OCI-LY7 (cell line): ENCODE data around the gene MON1A.

Experiments
- EZH2phosphoT487 ChIP-seq: fragments of 200-600 bp; sonication (generic); IDR thresholded peaks from 2 replicates; pipeline ENCODE4 v1.6.1; 2018; ENCODE audit warnings: low read depth, borderline replicate concordance, mild to moderate bottlenecking, mixed run types, antibody characterized with exemption, low read length, moderate library complexity, mixed read lengths
- TF ChIP-seq, protein P1 (sequence below): fragments of 200-600 bp; sonication (generic); conservative IDR thresholded peaks from 2 replicates; pipeline ENCODE4 v1.5.1; 2014; ENCODE audit warnings: mild to moderate bottlenecking, antibody characterized with exemption, low read length, moderate library complexity, mixed read lengths

- TF ChIP-seq, protein P1, sequence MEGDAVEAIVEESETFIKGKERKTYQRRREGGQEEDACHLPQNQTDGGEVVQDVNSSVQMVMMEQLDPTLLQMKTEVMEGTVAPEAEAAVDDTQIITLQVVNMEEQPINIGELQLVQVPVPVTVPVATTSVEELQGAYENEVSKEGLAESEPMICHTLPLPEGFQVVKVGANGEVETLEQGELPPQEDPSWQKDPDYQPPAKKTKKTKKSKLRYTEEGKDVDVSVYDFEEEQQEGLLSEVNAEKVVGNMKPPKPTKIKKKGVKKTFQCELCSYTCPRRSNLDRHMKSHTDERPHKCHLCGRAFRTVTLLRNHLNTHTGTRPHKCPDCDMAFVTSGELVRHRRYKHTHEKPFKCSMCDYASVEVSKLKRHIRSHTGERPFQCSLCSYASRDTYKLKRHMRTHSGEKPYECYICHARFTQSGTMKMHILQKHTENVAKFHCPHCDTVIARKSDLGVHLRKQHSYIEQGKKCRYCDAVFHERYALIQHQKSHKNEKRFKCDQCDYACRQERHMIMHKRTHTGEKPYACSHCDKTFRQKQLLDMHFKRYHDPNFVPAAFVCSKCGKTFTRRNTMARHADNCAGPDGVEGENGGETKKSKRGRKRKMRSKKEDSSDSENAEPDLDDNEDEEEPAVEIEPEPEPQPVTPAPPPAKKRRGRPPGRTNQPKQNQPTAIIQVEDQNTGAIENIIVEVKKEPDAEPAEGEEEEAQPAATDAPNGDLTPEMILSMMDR, result no peak
- TF ChIP-seq EZH2phosphoT487, result no peak
Measured at GRCh38 chr3:49976942-49977341, 47.3 kb upstream of the MON1A start.
